Measurements from ENCODE around the gene BMERB1.

GRCh38 chr16:15553313-15554088 is 119.1 kb downstream of the BMERB1 start:
- TF ChIP-seq TAF1 (IDR thresholded peaks at IDR 0.05; ENCODE audit: low read depth, low read length) (no peak), POLR2AphosphoS5 (IDR thresholded peaks at IDR 0.05; ENCODE audit: low read depth, low read length) (no peak)

Data from GM12891 (cell line).